Activated CD8-positive, alpha-beta memory T cell treated with anti-CD3 and anti-CD28 coated beads for 36 hours (primary cell): ENCODE results near the gene KCP. TPM values are rescaled to one million over a fixed set of nuclear protein-coding genes. Genes with fewer than 3 reads are reported as not detected.

Experiments
- CTCF ChIA-PET: fragments of 350-600 bp; sonication (Branson Sonifier 250); formaldehyde crosslinking; loops from one replicate; lab custom pipeline; 2021; ENCODE audit warnings: antibody characterized with exemption; lab: Charles Lee
- POLR2A ChIA-PET: fragments of 350-600 bp; sonication (Branson Sonifier 250); formaldehyde crosslinking; loops from one replicate; lab custom pipeline; 2021; ENCODE audit warnings: antibody characterized with exemption; lab: Charles Lee
- total RNA-seq, 2 experiments: library from RNA; stranded (reverse); gene quantifications; one replicate each; pipeline ENCODE4 v1.2.3, GENCODE V29; 2021

The KCP gene
- total RNA-seq, 2 experiments from 2014 or later = 0.53 to 0.61 TPM

GRCh38 chr7:128856001-128856718, 54.3 kb downstream of the KCP start:
- ChIA-PET POLR2A (no interaction called here), CTCF (interaction anchor here (0.7 to 1.5 kb wide), 2 partner anchors 27 to 78 kb away, joined by 3 to 6 read pairs; no protein-coding TSS in a partner anchor)

- ChIA-PET CTCF (no interaction called here), POLR2A (no interaction called here)
These were observed 55.0 kb downstream of the KCP start for GRCh38 chr7:128855559-128855958.

- ChIA-PET CTCF (no interaction called here), POLR2A (no interaction called here)
These were observed 56.1 kb downstream of the KCP start for GRCh38 chr7:128854396-128854795.

GRCh38 chr7:128853799-128854198, 56.7 kb downstream of the KCP start:
- POLR2A ChIA-PET = no interaction called here

GRCh38 chr7:128852537-128853254, 57.8 kb downstream of the KCP start:
- POLR2A ChIA-PET = no interaction called here

More at GRCh38 chr7:128853799-128854198, 56.7 kb downstream of the KCP start:
- CTCF ChIA-PET = no interaction called here

GRCh38 chr7:128849804-128850490, 60.6 kb downstream of the KCP start:
- ChIA-PET POLR2A (no interaction called here), CTCF (interaction anchor here (1.0 kb wide), 1 partner anchor 34 kb away, joined by 3 read pairs; no protein-coding TSS in a partner anchor)

More at GRCh38 chr7:128852537-128853254, 57.8 kb downstream of the KCP start:
- CTCF ChIA-PET = no interaction called here

GRCh38 chr7:128849156-128849515, 61.4 kb downstream of the KCP start:
- CTCF ChIA-PET = no interaction called here
- POLR2A ChIA-PET = no interaction called here

GRCh38 chr7:128848289-128849155, 62.0 kb downstream of the KCP start:
- CTCF ChIA-PET = no interaction called here

GRCh38 chr7:128847721-128848211, 62.7 kb downstream of the KCP start:
- POLR2A ChIA-PET = no interaction called here
- CTCF ChIA-PET = no interaction called here

More at GRCh38 chr7:128848289-128849155, 62.0 kb downstream of the KCP start:
- POLR2A ChIA-PET = no interaction called here

GRCh38 chr7:128846781-128847444, 63.6 kb downstream of the KCP start:
- CTCF ChIA-PET = no interaction called here

GRCh38 chr7:128845987-128846386, 64.5 kb downstream of the KCP start:
- CTCF ChIA-PET = no interaction called here

More at GRCh38 chr7:128846781-128847444, 63.6 kb downstream of the KCP start:
- POLR2A ChIA-PET = no interaction called here

GRCh38 chr7:128845475-128845874, 65.0 kb downstream of the KCP start:
- ChIA-PET POLR2A (no interaction called here), CTCF (no interaction called here)

More at GRCh38 chr7:128845987-128846386, 64.5 kb downstream of the KCP start:
- POLR2A ChIA-PET = no interaction called here

GRCh38 chr7:128844777-128845311, 65.7 kb downstream of the KCP start:
- ChIA-PET CTCF (interaction anchor here (1.4 kb wide), 1 partner anchor 39 kb away, joined by 5 read pairs; no protein-coding TSS in a partner anchor), POLR2A (no interaction called here)

- CTCF ChIA-PET = interaction anchor here (1.1 to 1.4 kb wide), 2 partner anchors 10 to 40 kb away, joined by 3 to 5 read pairs; no protein-coding TSS in a partner anchor
- POLR2A ChIA-PET = no interaction called here
These were observed 66.4 kb downstream of the KCP start for GRCh38 chr7:128843938-128844621.

- POLR2A ChIA-PET = no interaction called here
- CTCF ChIA-PET = interaction anchor here (0.9 to 1.7 kb wide), 10 partner anchors 9 to 52 kb away, joined by 3 to 10 read pairs (median 5); partner anchors contain the start of gene CCDC136
These were observed 67.6 kb downstream of the KCP start for GRCh38 chr7:128842674-128843641.
